A549 (cell line): ENCODE results near the gene SCRT2. TPM values are rescaled to one million over a fixed set of nuclear protein-coding genes. Genes with fewer than 3 reads are reported as not detected.

ENCODE experiments used
- ATAC-seq, 2 experiments: fragments of 200-7000 bp in 1 of 2; fragments of >200 bp in 1 of 2; cut with Nextera tagmentation in 1 of 2; cut with Tn5 transposase in 1 of 2; 3 replicates each; pipeline versions ENCODE4 v1.8.0 to v1.9.1; 2018 to 2020; ENCODE audit warnings: mild to moderate bottlenecking in 1 of 2, moderate library complexity in 1 of 2
- CTCF ChIA-PET: fragments of 300-600 bp; sonication (Branson Sonifier 250); formaldehyde crosslinking; extraction: SDS; loops from one replicate; lab custom pipeline; 2021; ENCODE audit warnings: antibody characterized with exemption, inconsistent platforms; lab: Yijun Ruan, JAX
- POLR2A ChIA-PET: fragments of 350-600 bp; formaldehyde crosslinking; extraction: SDS; loops from one replicate; lab custom pipeline; 2021; ENCODE audit warnings: antibody characterized with exemption, inconsistent platforms; lab: Yijun Ruan, JAX
- DNase-seq, 2 experiments: peaks; one replicate each; pipeline versions ENCODE4 v3.0.0 to v3.0.0-alpha.2; 2011 to 2016; ENCODE audit warnings: low read depth in 1 of 2, low spot score in 1 of 2
- FAIRE-seq: peaks from 2 replicates; lab custom pipeline; 2011; peaks lifted over from hg19 to GRCh38; lab: Jason Lieb, UNC
- H3K27ac ChIP-seq, 2 experiments: fragments of >200 bp; sonication (Bioruptor Twin); formaldehyde crosslinking; 3 replicates each; pipeline ENCODE4 v1.5.1; 2016 to 2017
- H3K4me1 ChIP-seq: fragments of >200 bp; sonication (Bioruptor Twin); formaldehyde crosslinking; 3 replicates; pipeline ENCODE4 v1.6.1; 2016
- H3K4me2 ChIP-seq: fragments of >200 bp; sonication (Bioruptor Twin); formaldehyde crosslinking; 3 replicates; pipeline ENCODE4 v1.6.1; 2016
- H3K4me3 ChIP-seq: fragments of >200 bp; sonication (Bioruptor Twin); formaldehyde crosslinking; 3 replicates; pipeline ENCODE4 v1.5.1; 2016
- H3K9me3 ChIP-seq: fragments of >200 bp; sonication (Bioruptor Twin); formaldehyde crosslinking; 3 replicates; pipeline ENCODE4 v1.6.1; 2016
- ATOH8 ChIP-seq: fragments of 250-450 bp; sonication (Bioruptor Pico); IDR thresholded peaks from 2 replicates; pipeline ENCODE4 v1.5.0; 2020; ENCODE audit warnings: low read depth, mild to moderate bottlenecking, moderate library complexity
- BHLHE40 ChIP-seq: IDR thresholded peaks from 2 replicates; pipeline ENCODE4 v1.6.1; 2012; ENCODE audit warnings: low read depth, low read length, inconsistent platforms
- CBX2 ChIP-seq: fragments of 200-600 bp; sonication (generic); IDR thresholded peaks from 2 replicates; pipeline ENCODE4 v1.6.1; 2016; ENCODE audit warnings: low read depth, mild to moderate bottlenecking, borderline replicate concordance
- CEBPB ChIP-seq, 2 experiments: fragments of >200 bp in 1 of 2; sonication (Bioruptor Twin) in 1 of 2; formaldehyde crosslinking in 1 of 2; IDR thresholded peaks; 2 replicates each; pipeline ENCODE4 v1.6.1; 2012 to 2016
- CTCF ChIP-seq: fragments of >200 bp; sonication (Bioruptor Twin); formaldehyde crosslinking; IDR thresholded peaks from 3 replicates; pipeline ENCODE4 v1.5.1; 2016
- EHF ChIP-seq: fragments of 250-450 bp; sonication (Bioruptor Pico); IDR thresholded peaks from 2 replicates; pipeline ENCODE4 v1.5.0; 2020; ENCODE audit warnings: mild to moderate bottlenecking
- EHMT2 ChIP-seq: fragments of 200-600 bp; sonication (generic); IDR thresholded peaks from 2 replicates; pipeline ENCODE4 v1.6.1; 2016; ENCODE audit warnings: antibody characterized with exemption, low read depth, mild to moderate bottlenecking, moderate library complexity
- EP300 ChIP-seq, 2 experiments: fragments of >200 bp; sonication (Bioruptor Twin); formaldehyde crosslinking; IDR thresholded peaks; 2 replicates in 1 of 2; 3 replicates in 1 of 2; pipeline ENCODE4 v1.6.1; 2016 to 2017
- ESRRA ChIP-seq: fragments of 150-350 bp; IDR thresholded peaks from 2 replicates; pipeline ENCODE4 v1.6.1; 2014; ENCODE audit warnings: mild to moderate bottlenecking, low read length, borderline replicate concordance
- FOSB ChIP-seq: fragments of 250-450 bp; sonication (Bioruptor Pico); IDR thresholded peaks from 2 replicates; pipeline ENCODE4 v1.5.0; 2020; ENCODE audit warnings: mild to moderate bottlenecking, moderate library complexity
- GATA3 ChIP-seq: IDR thresholded peaks from 2 replicates; pipeline ENCODE4 v1.6.1; 2012; ENCODE audit warnings: borderline replicate concordance
- HDAC2 ChIP-seq: fragments of 200-600 bp; sonication (generic); IDR thresholded peaks from 2 replicates; pipeline ENCODE4 v1.6.1; 2016
- HOXA7 ChIP-seq: fragments of 250-450 bp; sonication (Bioruptor Pico); IDR thresholded peaks from 2 replicates; pipeline ENCODE4 v1.5.0; 2020; ENCODE audit warnings: mild to moderate bottlenecking, moderate library complexity
- HOXB13 ChIP-seq: fragments of 250-450 bp; sonication (Bioruptor Pico); IDR thresholded peaks from 2 replicates; pipeline ENCODE4 v1.5.0; 2020; ENCODE audit warnings: low read depth, mild to moderate bottlenecking, moderate library complexity
- KDM1A ChIP-seq: fragments of 200-600 bp; sonication (generic); IDR thresholded peaks from 2 replicates; pipeline ENCODE4 v1.6.1; 2016; ENCODE audit warnings: low read depth, mild to moderate bottlenecking
- KDM5A ChIP-seq: fragments of 200-600 bp; sonication (generic); IDR thresholded peaks from 2 replicates; pipeline ENCODE4 v1.6.1; 2016; ENCODE audit warnings: antibody characterized with exemption, mild to moderate bottlenecking
- MAFK ChIP-seq: fragments of 450-650 bp; IDR thresholded peaks from 2 replicates; pipeline ENCODE4 v1.6.1; 2014; ENCODE audit not compliant: partially characterized antibody
- MAZ ChIP-seq: fragments of 150-350 bp; IDR thresholded peaks from 2 replicates; pipeline ENCODE4 v1.6.1; 2014; ENCODE audit warnings: antibody characterized with exemption, low read depth, low read length, borderline replicate concordance
- MYC ChIP-seq: IDR thresholded peaks from 2 replicates; pipeline ENCODE4 v1.6.1; 2012; ENCODE audit warnings: mild to moderate bottlenecking, inconsistent platforms, low read length, improper control_type of control experiment, borderline replicate concordance
- NPAS2 ChIP-seq: fragments of 250-450 bp; sonication (Bioruptor Pico); IDR thresholded peaks from 2 replicates; pipeline ENCODE4 v1.8.0; 2022; ENCODE audit warnings: mild to moderate bottlenecking, moderate library complexity, borderline replicate concordance
- NR3C1 ChIP-seq: fragments of >200 bp; sonication (Bioruptor Twin); formaldehyde crosslinking; IDR thresholded peaks from 3 replicates; pipeline ENCODE4 v1.6.1; 2017
- PHF8 ChIP-seq: fragments of 200-600 bp; sonication (generic); IDR thresholded peaks from 2 replicates; pipeline ENCODE4 v1.6.1; 2016; ENCODE audit warnings: low read depth, mild to moderate bottlenecking, antibody characterized with exemption, moderate library complexity, borderline replicate concordance
- POLR2A ChIP-seq: IDR thresholded peaks from 2 replicates; pipeline ENCODE4 v1.6.1; 2012; ENCODE audit warnings: mild to moderate bottlenecking, low read length
- POLR2AphosphoS2 ChIP-seq: conservative IDR thresholded peaks from 2 replicates; pipeline ENCODE4 v1.6.1; 2012; ENCODE audit warnings: low read length, improper control_type of control experiment, inconsistent platforms
- RAD21 ChIP-seq, 2 experiments: fragments of >200 bp in 1 of 2; sonication (Bioruptor Twin) in 1 of 2; formaldehyde crosslinking in 1 of 2; IDR thresholded peaks in 1 of 2; conservative IDR thresholded peaks in 1 of 2; 2 replicates in 1 of 2; 3 replicates in 1 of 2; pipeline ENCODE4 v1.6.1; 2012 to 2018; ENCODE audit warnings: inconsistent platforms in 1 of 2
- RARB ChIP-seq: fragments of 250-450 bp; sonication (Bioruptor Pico); IDR thresholded peaks from 2 replicates; pipeline ENCODE4 v1.8.0; 2021; ENCODE audit warnings: mild to moderate bottlenecking, moderate library complexity
- REST ChIP-seq: fragments of 200-600 bp; sonication (generic); IDR thresholded peaks from 2 replicates; pipeline ENCODE4 v1.6.1; 2016; ENCODE audit warnings: antibody characterized with exemption, mild to moderate bottlenecking, moderate library complexity
- SMC3 ChIP-seq: fragments of >200 bp; sonication (Bioruptor Twin); formaldehyde crosslinking; IDR thresholded peaks from 3 replicates; pipeline ENCODE4 v1.6.1; 2018; ENCODE audit warnings: inconsistent platforms
- TP53 ChIP-seq: fragments of 250-450 bp; sonication (Bioruptor Pico); IDR thresholded peaks from 2 replicates; pipeline ENCODE4 v1.5.0; 2021; ENCODE audit warnings: mild to moderate bottlenecking, moderate library complexity
- ZC3H11A ChIP-seq: fragments of 450-650 bp; IDR thresholded peaks from 2 replicates; pipeline ENCODE4 v1.6.1; 2014; ENCODE audit warnings: antibody characterized with exemption, mild to moderate bottlenecking
- ZFP36 ChIP-seq: fragments of 450-650 bp; IDR thresholded peaks from 2 replicates; pipeline ENCODE4 v1.6.1; 2014; ENCODE audit warnings: borderline replicate concordance; ENCODE audit not compliant: partially characterized antibody
- ZSCAN20 ChIP-seq: fragments of 250-450 bp; sonication (Bioruptor Pico); IDR thresholded peaks from 2 replicates; pipeline ENCODE4 v1.8.0; 2022; ENCODE audit warnings: mild to moderate bottlenecking, moderate library complexity
- WGBS: methylation state at CpG from one replicate; pipeline ENCODE4 v1.1.6; 2017; ENCODE audit errors: missing lambda C conversion rate; 5-methylcytosine and 5-hydroxymethylcytosine counted together
- polyA plus RNA-seq, 4 experiments: library from polyadenylated mRNA; depleted of rRNA in 3 of 4; stranded (reverse); fragments of >200 nt; fragmentation: RNase III in 1 of 4; extraction: RNeasy Plus Mini Kit Qiagen cat#74134 plus additional on column Dnase treatment in 1 of 4; gene quantifications; 2 replicates in 3 of 4; 3 replicates in 1 of 4; pipeline ENCODE4 v1.2.3, GENCODE V29; 2011 to 2017
- TF ChIP-seq, protein P1 (sequence below): IDR thresholded peaks from 2 replicates; pipeline ENCODE4 v1.6.1; 2012

The SCRT2 gene
- polyA plus RNA-seq, 2 of the 4 experiments (the other 2 are of a cell fraction) = not detected

DNA sequence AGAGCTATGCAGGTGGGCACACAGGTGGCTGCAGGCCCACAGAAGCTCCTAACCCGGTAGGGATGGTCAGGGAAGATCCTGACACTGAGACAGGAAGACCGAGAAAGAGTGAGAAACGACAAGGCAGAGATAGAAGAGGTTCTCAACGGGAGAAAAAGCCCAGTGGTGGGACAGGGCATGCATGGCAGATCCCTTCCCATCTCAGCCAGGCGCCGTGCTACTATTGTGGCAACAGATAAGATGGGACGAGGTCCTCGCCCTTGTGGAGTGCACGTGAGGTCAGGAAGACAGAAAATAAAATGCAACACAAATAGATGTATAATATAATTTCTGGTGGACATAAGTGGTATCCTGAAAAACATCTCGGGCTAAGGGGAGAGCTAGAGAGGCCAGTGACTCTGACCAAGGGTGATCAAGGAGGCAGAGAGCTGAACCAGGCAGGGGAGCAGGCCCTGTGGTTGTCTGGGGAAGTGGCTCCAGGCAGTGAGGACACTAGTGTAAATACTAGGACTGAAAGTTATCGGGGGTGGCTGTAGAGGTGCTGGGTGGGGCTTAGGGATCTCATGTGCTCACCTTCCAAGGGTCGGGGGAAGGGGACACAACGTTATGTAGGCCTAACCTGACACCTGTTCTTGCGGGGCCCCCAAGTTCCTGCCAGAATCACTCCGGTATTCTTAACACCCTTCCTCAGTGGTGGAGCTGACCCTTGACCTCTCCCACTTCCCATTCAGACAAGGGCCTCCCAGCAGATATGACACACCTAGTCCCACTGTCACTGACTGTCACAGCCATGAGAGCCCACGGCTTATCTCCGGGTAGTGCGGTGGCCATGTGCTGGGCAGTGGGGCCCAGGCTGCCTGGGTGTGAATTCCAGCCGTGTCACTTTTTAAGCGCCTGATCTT, 23.6 kb downstream of the SCRT2 start:
- Histone ChIP-seq H3K4me1 (peaks cover 33% of the 10 kb centered on the region), H3K9me3 (peaks cover 8% of the 10 kb centered on the region; the same call in 1 of the 3 replicates), H3K4me2 (peak overlapping the region; percentile 81), H3K4me3 (peak overlapping the region; percentile 87), H3K27ac (peak overlapping the region; percentile 98)
- DNase-seq (peak in 1 of 2 experiments; percentile 61), ATAC-seq (peak; percentile 7 to 40; a peak in 3 of 6 replicates), FAIRE-seq (no peak)
- POLR2A ChIA-PET = interaction anchor here (0.6 to 1.4 kb wide), 5 partner anchors 9 to 1150 kb away, joined by 3 to 4 read pairs (median 3); no protein-coding TSS in a partner anchor
- 9% methylated on average over 19 of the region's 20 CpGs for WGBS
- CTCF ChIA-PET = interaction anchor here (0.5 to 4.5 kb wide), 24 partner anchors 9 to 766 kb away, joined by 3 to 33 read pairs (median 4); partner anchors contain the start of gene SCRT2
- TF ChIP-seq KDM1A (no peak), EP300 (IDR thresholded peaks at IDR 0.05) (no peak), NPAS2 (CRISPR knock-in tag) (0 out of 2 replicates have a peak, but pooled peaks have one; percentile 12), ZSCAN20 (CRISPR knock-in tag) (no peak), EHF (no peak), ESRRA (no peak), NR3C1 (no peak), POLR2AphosphoS2 (no peak; the same call in 1 of the 2 replicates), MYC (peak; percentile 58; the same call in 1 of the 2 replicates), RARB (CRISPR knock-in tag) (no peak; the same call in 1 of the 2 replicates), ATOH8 (0 out of 2 replicates have a peak, but pooled peaks have one; percentile 7), ZFP36 (no peak), POLR2A (no peak), FOSB (CRISPR knock-in tag) (no peak), MAFK (no peak), KDM5A (no peak), REST (no peak; the same call in 1 of the 2 replicates), TP53 (CRISPR knock-in tag) (peak; percentile 58; the same call in 1 of the 2 replicates), CBX2 (no peak), CEBPB (IDR thresholded peaks at IDR 0.05) (no peak), GATA3 (no peak), BHLHE40 (no peak), PHF8 (no peak; the same call in 1 of the 2 replicates), HDAC2 (no peak), HOXA7 (CRISPR knock-in tag) (peak; percentile 72), EHMT2 (no peak), CTCF (no peak), RAD21 (conservative IDR thresholded peaks at IDR 0.05 in 1 of 2, IDR thresholded peaks at IDR 0.05 in 1 of 2) (no peak), SMC3 (no peak), ZC3H11A (no peak), MAZ (no peak), HOXB13 (CRISPR knock-in tag) (0 out of 2 replicates have a peak, but pooled peaks have one; percentile 12)
- TF ChIP-seq, protein P1, sequence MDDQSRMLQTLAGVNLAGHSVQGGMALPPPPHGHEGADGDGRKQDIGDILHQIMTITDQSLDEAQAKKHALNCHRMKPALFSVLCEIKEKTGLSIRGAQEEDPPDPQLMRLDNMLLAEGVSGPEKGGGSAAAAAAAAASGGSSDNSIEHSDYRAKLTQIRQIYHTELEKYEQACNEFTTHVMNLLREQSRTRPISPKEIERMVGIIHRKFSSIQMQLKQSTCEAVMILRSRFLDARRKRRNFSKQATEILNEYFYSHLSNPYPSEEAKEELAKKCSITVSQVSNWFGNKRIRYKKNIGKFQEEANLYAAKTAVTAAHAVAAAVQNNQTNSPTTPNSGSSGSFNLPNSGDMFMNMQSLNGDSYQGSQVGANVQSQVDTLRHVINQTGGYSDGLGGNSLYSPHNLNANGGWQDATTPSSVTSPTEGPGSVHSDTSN = no peak
